Activated CD8-positive, alpha-beta memory T cell treated with anti-CD3 and anti-CD28 coated beads, Interleukin-2, amount 50 U/mL, for 48 hours (primary cell): Measurements from ENCODE around the gene SF3B3.
A peak's percentile ranks its signal among the peaks of the same experiment; 100 is the strongest.
"Not testable (repeated sequence)": the region's sequence is repeated elsewhere in the genome, so short reads cannot be mapped to it uniquely, and the experiment has no call there.

ENCODE experiments used
- DNase-seq: peaks from one replicate; pipeline ENCODE4 v3.0.0-alpha.2; 2020

Gene SF3B3

GRCh38 chr16:70569752-70570151 is 46.1 kb downstream of the SF3B3 start:
- no peak for DNase-seq

DNA sequence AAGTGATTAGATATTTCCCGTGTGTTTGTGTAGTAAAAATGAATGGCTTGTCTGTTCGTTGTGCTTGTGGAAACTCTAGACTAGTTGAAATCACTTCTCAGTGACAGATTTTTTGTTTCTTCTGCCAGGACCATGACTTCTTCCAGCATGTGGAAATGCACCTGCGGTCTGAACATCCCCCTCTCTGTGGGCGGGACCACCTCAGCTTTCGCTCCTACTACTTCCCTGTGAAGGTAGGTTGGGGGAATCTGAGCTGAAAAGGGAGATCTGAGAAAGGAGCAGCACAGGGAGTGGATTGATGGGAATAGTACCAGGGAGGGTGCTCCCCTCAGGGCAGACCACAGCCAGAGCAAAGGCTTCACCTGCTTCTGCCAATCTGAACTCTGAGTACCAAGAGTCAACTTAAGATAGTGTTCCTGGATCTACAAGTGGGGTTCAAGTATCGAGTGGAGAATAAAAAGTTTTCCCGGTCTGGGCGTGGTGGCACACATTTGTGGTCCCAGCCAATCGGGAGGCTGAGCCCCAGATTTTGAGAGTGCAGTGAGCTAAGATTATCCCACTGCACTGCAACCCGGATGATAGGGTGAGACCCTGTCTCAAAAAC is 47.5 kb downstream of the SF3B3 start:
- no peak for DNase-seq

DNA sequence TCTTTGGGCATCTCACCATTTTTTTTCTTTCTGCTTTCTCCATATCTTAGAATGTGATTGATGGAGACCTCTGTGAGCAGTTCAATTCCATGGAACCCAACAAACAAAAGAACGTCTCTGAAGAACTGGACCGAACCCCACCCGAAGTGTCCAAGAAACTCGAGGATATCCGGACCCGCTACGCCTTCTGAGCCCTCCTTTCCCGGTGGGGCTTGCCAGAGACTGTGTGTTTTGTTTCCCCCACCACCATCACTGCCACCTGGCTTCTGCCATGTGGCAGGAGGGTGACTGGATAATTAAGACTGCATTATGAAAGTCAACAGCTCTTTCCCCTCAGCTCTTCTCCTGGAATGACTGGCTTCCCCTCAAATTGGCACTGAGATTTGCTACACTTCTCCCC is 48.0 kb downstream of the SF3B3 start:
- DNase-seq, result no peak

DNA sequence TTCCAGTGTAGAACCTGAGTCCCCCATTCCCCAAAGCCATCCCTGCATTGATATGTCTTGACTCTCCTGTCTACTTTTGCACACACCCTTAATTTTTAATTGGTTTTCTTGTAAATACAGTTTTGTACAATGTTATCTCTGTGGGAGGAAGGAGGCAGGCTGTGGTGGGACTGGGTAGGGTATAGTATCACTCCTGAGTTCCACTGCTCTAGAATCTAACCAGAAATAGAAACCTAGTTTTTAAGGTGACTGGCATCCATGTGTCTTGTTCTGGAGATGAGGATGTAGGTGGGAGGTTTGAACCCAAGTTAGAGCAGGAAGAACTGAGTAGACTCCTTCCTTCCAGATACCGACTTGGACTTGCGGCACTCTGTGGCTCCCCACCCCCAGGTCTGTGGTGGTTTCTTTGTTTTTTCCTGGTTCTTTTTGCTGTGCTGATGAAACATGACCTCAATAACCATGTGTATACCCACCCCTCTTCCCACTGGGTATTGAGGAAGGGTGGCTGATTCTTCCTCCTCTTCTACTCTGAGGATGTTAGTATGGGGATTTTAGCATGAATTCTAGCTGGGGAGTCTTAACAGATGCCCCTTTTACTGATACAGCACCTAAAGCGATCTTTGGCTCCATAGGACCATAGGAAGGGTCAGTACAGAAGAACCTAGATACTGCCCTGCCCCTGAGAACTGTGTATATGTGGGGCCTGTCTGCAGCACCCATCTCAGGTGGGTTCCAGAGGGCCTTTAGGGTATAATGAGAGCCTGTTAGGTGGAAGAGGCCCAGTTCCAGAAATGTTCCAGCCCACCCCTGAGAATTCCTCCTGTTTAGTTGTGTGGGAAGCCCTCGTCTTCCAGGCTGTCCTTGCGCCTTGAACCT is 48.7 kb downstream of the SF3B3 start:
- DNase-seq, result no peak

DNA sequence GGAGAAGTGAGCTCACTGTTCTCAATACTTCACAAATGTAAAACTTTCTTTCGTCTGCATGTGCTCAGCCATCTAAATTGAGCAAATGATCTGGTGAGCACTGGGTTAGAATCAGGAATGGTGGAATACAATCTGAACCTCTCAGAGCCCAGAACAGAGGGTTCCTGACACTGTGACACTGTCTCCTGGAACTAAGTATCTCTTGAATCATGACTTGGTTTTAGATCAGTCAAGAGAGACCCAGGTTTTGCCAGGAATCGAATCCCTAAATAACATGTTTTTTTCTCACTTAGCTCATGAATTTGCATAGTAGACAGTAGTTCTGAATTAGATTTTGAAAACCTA is 49.3 kb downstream of the SF3B3 start:
- no peak for DNase-seq

DNA sequence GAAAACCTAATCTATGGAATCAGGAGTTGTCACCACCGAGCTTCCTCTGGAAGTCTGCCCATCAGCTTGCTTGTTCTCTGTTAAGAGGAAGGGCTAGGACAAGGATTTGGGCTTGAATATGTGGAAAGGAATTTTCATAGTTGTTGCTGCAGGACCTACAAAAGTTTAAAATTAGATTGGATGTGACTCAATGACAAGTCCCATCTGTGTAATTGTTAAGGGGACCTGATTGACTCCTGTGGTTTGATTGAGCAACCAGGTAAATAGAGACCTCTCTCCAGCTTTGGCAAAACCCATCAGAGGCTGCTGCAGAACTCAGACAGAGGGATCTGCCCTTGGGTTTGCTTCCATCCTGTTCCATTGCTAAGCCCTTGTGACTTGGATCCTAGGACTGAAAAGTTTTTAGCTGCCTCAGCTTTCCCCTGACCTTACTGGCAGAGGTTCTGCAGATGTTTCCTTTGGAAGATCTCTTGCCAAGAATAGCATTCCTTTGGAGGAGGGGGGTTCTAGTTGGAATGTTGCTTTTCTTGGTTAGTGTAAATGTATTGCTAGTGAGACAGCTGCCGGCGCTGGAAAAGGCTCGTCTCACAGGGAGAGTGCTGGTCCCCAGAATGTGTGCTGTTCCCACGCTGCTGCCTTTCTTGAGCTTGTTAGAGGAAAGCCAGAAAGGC is 50.0 kb downstream of the SF3B3 start:
- DNase-seq, result no peak

GRCh38 chr16:70574595-70575271 is 51.1 kb downstream of the SF3B3 start:
- DNase-seq, result no peak

GRCh38 chr16:70575376-70575775 is 51.8 kb downstream of the SF3B3 start:
- DNase-seq, result no peak

GRCh38 chr16:70576431-70577255 is 53.0 kb downstream of the SF3B3 start:
- DNase-seq, result no peak

GRCh38 chr16:70577256-70577698 is 53.7 kb downstream of the SF3B3 start:
- peak; percentile 60 for DNase-seq

DNA sequence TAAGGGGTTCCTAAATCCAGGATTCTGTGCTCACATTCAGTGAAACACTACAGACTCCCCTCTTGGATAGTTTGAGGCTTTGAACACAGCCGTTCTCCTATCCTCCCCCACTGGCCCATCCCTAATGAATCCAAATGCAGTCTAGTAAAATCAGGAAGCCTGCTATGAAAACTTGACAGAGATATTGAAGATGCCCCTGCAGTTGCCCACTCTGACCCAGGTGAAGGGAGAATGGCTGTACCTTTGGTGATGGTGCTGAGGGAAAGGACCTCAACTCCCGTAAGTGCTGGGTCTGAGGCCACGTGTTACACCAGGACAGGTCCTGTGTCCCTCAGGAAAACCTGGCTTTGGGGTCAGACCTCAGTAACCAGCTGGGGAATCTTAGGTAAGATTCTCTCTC is 54.4 kb downstream of the SF3B3 start:
- no peak for DNase-seq

GRCh38 chr16:70579248-70579647 is 55.6 kb downstream of the SF3B3 start:
- no peak for DNase-seq

DNA sequence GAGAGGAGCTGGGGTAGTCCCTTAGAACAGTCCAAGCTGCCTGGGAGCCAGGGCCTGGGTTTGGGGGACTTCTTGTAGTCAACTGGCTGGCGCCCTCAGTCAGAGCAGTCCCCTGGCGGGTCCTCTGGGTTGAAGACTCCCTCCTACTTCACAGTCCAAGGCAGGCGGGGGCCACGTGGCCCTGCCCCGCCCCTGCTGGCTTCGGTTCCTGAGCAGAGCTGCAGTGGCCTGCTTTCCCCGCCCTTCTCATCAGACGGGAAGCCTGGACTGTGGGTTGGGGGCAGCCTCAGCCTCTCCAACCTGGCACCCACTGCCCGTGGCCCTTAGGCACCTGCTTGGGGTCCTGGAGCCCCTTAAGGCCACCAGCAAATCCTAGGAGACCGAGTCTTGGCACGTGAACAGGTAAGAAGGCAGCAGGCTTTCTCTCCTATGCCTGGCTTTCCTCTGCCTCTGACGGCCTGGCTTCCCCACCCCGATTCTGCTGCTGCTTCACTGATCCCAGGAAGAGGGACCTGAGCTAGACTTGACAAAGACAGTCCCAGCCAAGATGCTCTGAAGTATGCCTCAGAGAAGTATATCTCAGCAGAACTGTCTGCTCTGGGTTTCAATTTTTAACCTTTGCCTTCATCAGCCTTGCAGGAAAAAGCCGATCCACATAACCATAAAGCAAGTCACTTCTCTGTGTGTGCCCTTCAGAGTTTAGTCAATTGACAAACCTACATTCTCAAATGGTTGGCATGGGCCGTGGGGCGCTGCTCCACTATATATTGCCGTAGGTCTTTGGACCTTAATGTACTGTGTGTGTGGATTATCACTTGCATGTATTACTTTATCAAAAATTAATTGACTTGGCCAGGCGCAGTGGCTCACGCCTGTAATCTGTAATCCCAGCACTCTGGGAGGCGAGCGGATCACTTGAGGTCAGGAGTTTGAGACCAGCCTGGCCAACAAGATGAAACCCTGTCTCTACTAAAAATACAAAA is 56.3 kb downstream of the SF3B3 start:
- DNase-seq, result no peak

GRCh38 chr16:70582280-70582978 is 58.8 kb downstream of the SF3B3 start:
- DNase-seq, result no peak

DNA sequence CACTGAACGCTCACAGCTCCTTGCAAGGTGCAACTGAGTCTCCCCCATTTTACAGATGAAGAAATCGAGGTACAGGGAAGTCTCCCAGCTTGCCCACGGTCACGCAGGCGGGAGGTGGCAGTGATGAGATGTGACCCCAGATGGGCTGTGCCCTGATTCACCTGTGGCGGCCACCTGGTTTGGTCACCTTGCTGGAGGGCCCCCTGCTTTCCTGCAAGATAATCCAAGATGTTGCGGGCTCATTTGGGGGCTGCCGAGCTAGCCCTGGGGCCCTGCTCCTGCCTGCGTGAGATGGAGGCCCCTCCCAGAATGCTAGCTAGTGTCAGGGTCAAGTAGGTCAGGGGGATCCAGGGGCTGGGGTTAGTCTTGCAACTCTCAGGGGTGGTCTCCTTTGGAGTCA is 63.1 kb downstream of the SF3B3 start:
- DNase-seq, result no peak

GRCh38 chr16:70588565-70588964 is 64.9 kb downstream of the SF3B3 start:
- no peak for DNase-seq

DNA sequence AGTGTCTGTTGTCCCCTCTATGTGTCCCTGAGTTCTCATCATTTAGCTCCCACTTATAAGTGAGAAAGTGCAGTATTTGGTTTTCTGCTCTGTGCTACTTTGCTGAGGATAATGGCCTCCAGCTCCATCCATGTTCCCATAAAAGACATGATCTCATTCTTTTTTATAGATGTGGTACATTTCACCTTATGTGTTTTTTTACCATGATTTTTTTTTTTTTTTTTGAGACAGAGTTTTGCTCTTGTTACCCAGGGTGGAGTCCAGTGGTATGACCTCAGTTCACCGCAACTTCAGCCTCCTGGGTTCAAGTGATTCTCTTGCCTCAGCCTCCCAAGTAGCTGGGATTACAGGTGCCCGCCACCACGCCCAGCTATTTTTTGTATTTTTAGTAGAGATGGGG is 65.8 kb downstream of the SF3B3 start:
- DNase-seq, result not testable (repeated sequence)

DNA sequence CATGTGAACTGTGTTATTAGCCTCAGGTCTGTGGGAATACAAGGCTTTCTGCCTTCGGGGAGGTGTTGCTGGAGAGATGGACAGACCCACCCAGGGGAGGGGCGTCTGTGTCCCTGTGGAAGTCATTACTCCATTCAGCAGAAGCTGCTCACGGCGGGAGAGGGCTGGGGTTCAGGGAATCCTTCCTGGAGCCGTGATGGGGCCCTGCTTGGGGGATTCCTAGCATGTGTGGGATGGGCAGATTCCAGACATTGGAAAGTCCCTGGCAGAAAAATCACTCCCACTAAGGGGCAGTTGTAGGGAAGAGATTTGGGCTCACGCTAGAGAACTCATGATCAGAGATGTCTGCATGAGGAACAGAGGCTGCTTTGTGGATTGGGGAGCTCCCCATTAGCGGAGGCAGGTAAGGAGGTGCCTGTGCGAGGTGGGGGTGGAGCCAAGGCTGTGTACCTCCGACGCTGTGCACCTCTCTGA is 66.4 kb downstream of the SF3B3 start:
- no peak for DNase-seq

DNA sequence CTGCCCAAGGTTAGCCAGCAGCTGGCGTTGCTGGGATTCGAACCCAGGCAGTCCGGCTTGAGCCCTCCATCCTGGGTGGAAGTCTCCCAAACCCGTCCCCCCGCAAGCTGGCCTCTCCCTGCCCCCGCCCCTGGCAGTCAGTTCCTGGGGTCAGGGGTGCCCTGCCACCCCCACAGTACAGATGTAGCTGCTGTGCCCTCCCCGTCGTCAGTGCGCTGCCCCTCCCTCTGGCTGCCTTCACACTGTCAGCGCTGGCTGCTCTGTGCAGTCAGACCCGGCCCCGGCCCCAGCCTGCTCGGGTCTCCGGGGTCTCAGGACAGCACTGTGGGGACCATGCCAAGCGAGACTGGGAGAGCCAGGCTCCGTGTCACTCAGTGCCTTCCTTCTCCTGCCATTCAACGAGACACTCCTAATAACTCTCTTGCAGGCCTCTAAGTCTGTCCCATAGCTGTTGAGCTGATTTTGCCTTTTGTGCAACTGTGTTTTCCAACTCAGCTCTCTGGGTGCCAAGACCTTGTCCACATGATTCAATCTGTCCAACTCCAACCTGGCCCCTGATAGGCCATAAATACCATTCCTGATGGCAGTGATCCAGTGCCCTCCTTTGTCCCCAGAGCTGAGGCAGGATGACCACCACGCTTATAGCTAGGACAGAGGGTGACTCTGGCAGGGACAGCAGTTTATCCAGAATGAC is 67.3 kb downstream of the SF3B3 start:
- no peak for DNase-seq

- no peak for DNase-seq
These were observed 68.0 kb downstream of the SF3B3 start for GRCh38 chr16:70591615-70592014.
